D721Med (cell line): ENCODE results near the gene NCAM2.

Experiments used
- DNase-seq: peaks from one replicate; pipeline ENCODE4 v3.0.0; 2011; ENCODE audit warnings: low spot score; ENCODE audit not compliant: insufficient read length
- FAIRE-seq: peaks from 2 replicates; lab custom pipeline; 2011; peaks lifted over from hg19 to GRCh38; lab: Jason Lieb, UNC
- CTCF ChIP-seq: IDR thresholded peaks from 2 replicates; pipeline ENCODE4 v1.5.1; 2012; ENCODE audit warnings: mild to moderate bottlenecking, control low read depth; ENCODE audit not compliant: insufficient read depth; ENCODE audit errors: missing control alignments

NCAM2 gene

GRCh38 chr21:21046063-21046462 lies 47.9 kb downstream of the NCAM2 start:
- FAIRE-seq (no peak), DNase-seq (no peak)
- TF ChIP-seq CTCF, result no peak

GRCh38 chr21:21051109-21052055 lies 53.2 kb downstream of the NCAM2 start:
- no peak for FAIRE-seq
- TF ChIP-seq CTCF, result no peak
- DNase-seq, result no peak

GRCh38 chr21:21052672-21053071 lies 54.5 kb downstream of the NCAM2 start:
- DNase-seq, result no peak
- TF ChIP-seq CTCF, result no peak
- no peak for FAIRE-seq

- FAIRE-seq (peak; percentile 77), DNase-seq (no peak)
- TF ChIP-seq CTCF, result no peak
Measured at GRCh38 chr21:21057349-21058062, 59.3 kb downstream of the NCAM2 start.

- FAIRE-seq (no peak), DNase-seq (no peak)
- TF ChIP-seq CTCF, result no peak
Measured at GRCh38 chr21:21063828-21064227, 65.6 kb downstream of the NCAM2 start.

- FAIRE-seq (no peak), DNase-seq (no peak)
- TF ChIP-seq CTCF, result no peak
Measured at GRCh38 chr21:21064353-21064752, 66.1 kb downstream of the NCAM2 start.
